HTERT RPE-1 (cell line): Measurements from ENCODE around the gene PLAGL1.
"Not testable (repeated sequence)": the region's sequence is repeated elsewhere in the genome, so short reads cannot be mapped to it uniquely, and the experiment has no call there.

ENCODE experiments used
- in situ Hi-C: fragments of 300-500 bp; cut with MboI; formaldehyde crosslinking; loops from 4 replicates; pipeline ENCODE4 v1.14.3; 2020; ENCODE audit warnings: low sequenced_read_pairs

The PLAGL1 gene

GRCh38 chr6:144009628-144010027 is 1.6 kb upstream of the PLAGL1 start:
- in situ Hi-C loops: not testable (repeated sequence)

GRCh38 chr6:144008846-144009245 is 787 bp upstream of the PLAGL1 start:
- in situ Hi-C loops: no loop called here

GRCh38 chr6:144007478-144008119 is 460 bp downstream of the PLAGL1 start:
- in situ Hi-C loops: no loop called here

- in situ Hi-C loops: no loop called here
These were observed 1.2 kb downstream of the PLAGL1 start for GRCh38 chr6:144006736-144007477.

- in situ Hi-C loops: no loop called here
These were observed 8.7 kb downstream of the PLAGL1 start for GRCh38 chr6:143999406-143999805.

GRCh38 chr6:143998686-143999085 is 9.4 kb downstream of the PLAGL1 start:
- in situ Hi-C loops: no loop called here

- in situ Hi-C loops: no loop called here
These were observed 14.0 kb downstream of the PLAGL1 start for GRCh38 chr6:143993965-143994646.

GRCh38 chr6:143992285-143992684 is 15.8 kb downstream of the PLAGL1 start:
- in situ Hi-C loops: no loop called here

- in situ Hi-C loops: no loop called here
These were observed 21.5 kb downstream of the PLAGL1 start for GRCh38 chr6:143986463-143987065.

GRCh38 chr6:143984666-143985065 is 23.4 kb downstream of the PLAGL1 start:
- in situ Hi-C loops: no loop called here

GRCh38 chr6:143982968-143983367 is 25.1 kb downstream of the PLAGL1 start:
- in situ Hi-C loops: no loop called here

GRCh38 chr6:143980921-143981320 is 27.1 kb downstream of the PLAGL1 start:
- in situ Hi-C loops: no loop called here

- in situ Hi-C loops: no loop called here
These were observed 31.2 kb downstream of the PLAGL1 start for GRCh38 chr6:143976806-143977349.

GRCh38 chr6:143974089-143974488 is 34.0 kb downstream of the PLAGL1 start:
- in situ Hi-C loops: no loop called here

GRCh38 chr6:143973097-143973966 is 34.7 kb downstream of the PLAGL1 start:
- in situ Hi-C loops: no loop called here

GRCh38 chr6:143971482-143972205 is 36.4 kb downstream of the PLAGL1 start:
- in situ Hi-C loops: no loop called here

GRCh38 chr6:143970456-143971218 is 37.4 kb downstream of the PLAGL1 start:
- in situ Hi-C loops: no loop called here

- in situ Hi-C loops: no loop called here
These were observed 39.0 kb downstream of the PLAGL1 start for GRCh38 chr6:143969077-143969476.
